Loucy (cell line): ENCODE data around the gene PTPRF.

Experiments used
- CTCF ChIP-seq: fragments of 200-600 bp; sonication (generic); conservative IDR thresholded peaks from 2 replicates; pipeline ENCODE4 v1.5.1; 2014; ENCODE audit warnings: mild to moderate bottlenecking, antibody characterized with exemption, low read length
- EZH2phosphoT487 ChIP-seq: fragments of 200-600 bp; IDR thresholded peaks from 2 replicates; pipeline ENCODE4 v1.6.1; 2018; ENCODE audit warnings: antibody characterized with exemption, mild to moderate bottlenecking, moderate library complexity, borderline replicate concordance

- TF ChIP-seq CTCF (no peak), EZH2phosphoT487 (no peak)
Observed at GRCh38 chr1:43604192-43604591, 73.5 kb downstream of the PTPRF start.
